GM19328 (cell line): Measurements from ENCODE around the gene TCF19.
A peak's percentile ranks its signal among the peaks of the same experiment; 100 is the strongest.

Experiments used
- ATAC-seq: cut with Tn5 transposase; IDR thresholded peaks from one replicate; pipeline ENCODE4 v1.9.1; 2021; ENCODE audit warnings: mild to moderate bottlenecking, moderate library complexity; ENCODE audit not compliant: unreplicated experiment

Gene TCF19

GRCh38 chr6:31158140-31158862 lies at the start of gene TCF19:
TCF19 (plus strand) TSS chr6:31158589; CDS start chr6:31159470, 881 bp downstream.
- peak; percentile 85 for ATAC-seq

- ATAC-seq, result no peak
Observed at GRCh38 chr6:31110825-31111582, 47.4 kb upstream of the TCF19 start.

GRCh38 chr6:31111712-31112111 lies 46.7 kb upstream of the TCF19 start:
- ATAC-seq, result no peak

GRCh38 chr6:31112478-31112877 lies 45.9 kb upstream of the TCF19 start, which contains the start of gene C6orf15:
C6orf15 (minus strand) TSS chr6:31112575; CDS start chr6:31112555, 20 bp downstream.
- ATAC-seq, result no peak

GRCh38 chr6:31113861-31114540 lies 44.4 kb upstream of the TCF19 start:
- no peak for ATAC-seq

GRCh38 chr6:31114541-31114878 lies 43.9 kb upstream of the TCF19 start, which contains the start of gene PSORS1C1:
PSORS1C1 (plus strand) TSS chr6:31114800; CDS start chr6:31129633, 14,833 bp downstream.
- ATAC-seq, result no peak

GRCh38 chr6:31114970-31115849 lies 43.2 kb upstream of the TCF19 start:
- ATAC-seq, result no peak

- no peak for ATAC-seq
Observed at GRCh38 chr6:31115941-31116560, 42.3 kb upstream of the TCF19 start.

GRCh38 chr6:31116661-31117385 lies 41.6 kb upstream of the TCF19 start:
- no peak for ATAC-seq

GRCh38 chr6:31118178-31118577 lies 40.2 kb upstream of the TCF19 start:
- no peak for ATAC-seq

GRCh38 chr6:31120151-31120915 lies 38.1 kb upstream of the TCF19 start, which contains the start of gene CDSN:
CDSN (minus strand) TSS chr6:31120446; CDS start chr6:31120419, 27 bp downstream.
- no peak for ATAC-seq

GRCh38 chr6:31121131-31121790 lies 37.1 kb upstream of the TCF19 start:
- ATAC-seq, result no peak

GRCh38 chr6:31122791-31123706 lies 35.3 kb upstream of the TCF19 start:
- ATAC-seq, result no peak

- no peak for ATAC-seq
Observed at GRCh38 chr6:31125162-31125561, 33.2 kb upstream of the TCF19 start.

GRCh38 chr6:31125586-31126363 lies 32.6 kb upstream of the TCF19 start:
- no peak for ATAC-seq
